SK-N-SH treated with all-trans-retinoic acid at 6 μM for 48 hours (cell line): ENCODE results near the gene ITCH.
"Not testable (repeated sequence)": the region's sequence is repeated elsewhere in the genome, so short reads cannot be mapped to it uniquely, and the experiment has no call there.

Experiments used
- ARNTL ChIP-seq: fragments of 450-650 bp; formaldehyde crosslinking; IDR thresholded peaks from 2 replicates; pipeline ENCODE4 v1.5.0; 2020; ENCODE audit warnings: low read depth, mild to moderate bottlenecking, moderate library complexity, borderline replicate concordance
- CSDC2 ChIP-seq: fragments of 250-450 bp; sonication (Bioruptor Pico); IDR thresholded peaks from 2 replicates; pipeline ENCODE4 v1.5.0; 2020; ENCODE audit warnings: mild to moderate bottlenecking, moderate library complexity
- OSR1 ChIP-seq: fragments of 250-450 bp; sonication (Bioruptor Pico); IDR thresholded peaks from 2 replicates; pipeline ENCODE4 v1.8.0; 2022; ENCODE audit warnings: moderate library complexity, mild to moderate bottlenecking, inconsistent platforms
- PATZ1 ChIP-seq: fragments of 250-450 bp; sonication (Bioruptor Pico); IDR thresholded peaks from 2 replicates; pipeline ENCODE4 v1.8.0; 2020; ENCODE audit warnings: mild to moderate bottlenecking, moderate library complexity, borderline replicate concordance
- RARB ChIP-seq: fragments of 250-450 bp; sonication (Bioruptor Pico); IDR thresholded peaks from 2 replicates; pipeline ENCODE4 v1.8.0; 2021; ENCODE audit warnings: mild to moderate bottlenecking, moderate library complexity
- TCF4 ChIP-seq: fragments of 250-450 bp; sonication (Bioruptor Pico); IDR thresholded peaks from 2 replicates; pipeline ENCODE4 v1.8.0; 2021; ENCODE audit warnings: mild to moderate bottlenecking, moderate library complexity, borderline replicate concordance
- TSHZ2 ChIP-seq: fragments of 250-450 bp; sonication (Bioruptor Pico); IDR thresholded peaks from 2 replicates; pipeline ENCODE4 v1.5.0; 2020; ENCODE audit warnings: mild to moderate bottlenecking, moderate library complexity
- ZNF565 ChIP-seq: fragments of 450-650 bp; formaldehyde crosslinking; conservative IDR thresholded peaks from 2 replicates; pipeline ENCODE4 v1.5.0; 2020; ENCODE audit warnings: low read depth, mild to moderate bottlenecking, moderate library complexity
- ZNF70 ChIP-seq: fragments of 450-650 bp; formaldehyde crosslinking; IDR thresholded peaks from 2 replicates; pipeline ENCODE4 v1.5.0; 2020; ENCODE audit warnings: mild to moderate bottlenecking, moderate library complexity
- TF ChIP-seq, protein P1 (sequence below): fragments of 250-450 bp; sonication (Bioruptor Pico); IDR thresholded peaks from 2 replicates; pipeline ENCODE4 v1.5.1; 2020; ENCODE audit warnings: low read depth, mild to moderate bottlenecking, moderate library complexity

DNA sequence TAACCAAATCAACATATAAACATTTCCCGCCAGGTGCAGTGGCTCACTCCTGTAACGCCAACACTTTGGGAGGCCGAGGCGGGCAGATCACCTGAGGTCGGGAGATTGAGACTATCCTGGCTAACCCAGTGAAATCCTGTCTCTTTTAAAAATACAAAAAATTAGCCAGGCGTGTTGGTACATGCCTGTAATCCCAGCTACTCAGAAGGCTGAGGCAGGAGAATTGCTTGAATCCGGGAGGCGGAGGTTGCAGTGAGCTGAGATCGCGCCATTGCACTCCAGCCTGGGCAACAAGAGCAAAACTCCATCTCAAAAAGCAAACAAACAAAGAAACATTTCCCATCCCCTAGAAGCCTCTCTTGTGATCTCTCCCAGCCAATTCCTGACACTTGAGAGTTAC lies 22.3 kb upstream of the ITCH start:
- not testable (repeated sequence) for TF ChIP-seq RARB (CRISPR knock-in tag); ZNF70 (CRISPR knock-in tag); PATZ1 (CRISPR knock-in tag); OSR1; ZNF565; CSDC2 (CRISPR knock-in tag); TSHZ2 (CRISPR knock-in tag); ARNTL (CRISPR knock-in tag); TCF4 (CRISPR knock-in tag)
- TF ChIP-seq, protein P1, sequence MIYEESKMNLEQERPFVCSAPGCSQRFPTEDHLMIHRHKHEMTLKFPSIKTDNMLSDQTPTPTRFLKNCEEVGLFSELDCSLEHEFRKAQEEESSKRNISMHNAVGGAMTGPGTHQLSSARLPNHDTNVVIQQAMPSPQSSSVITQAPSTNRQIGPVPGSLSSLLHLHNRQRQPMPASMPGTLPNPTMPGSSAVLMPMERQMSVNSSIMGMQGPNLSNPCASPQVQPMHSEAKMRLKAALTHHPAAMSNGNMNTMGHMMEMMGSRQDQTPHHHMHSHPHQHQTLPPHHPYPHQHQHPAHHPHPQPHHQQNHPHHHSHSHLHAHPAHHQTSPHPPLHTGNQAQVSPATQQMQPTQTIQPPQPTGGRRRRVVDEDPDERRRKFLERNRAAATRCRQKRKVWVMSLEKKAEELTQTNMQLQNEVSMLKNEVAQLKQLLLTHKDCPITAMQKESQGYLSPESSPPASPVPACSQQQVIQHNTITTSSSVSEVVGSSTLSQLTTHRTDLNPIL (CRISPR knock-in tag) = not testable (repeated sequence)
